Skeletal muscle cell (primary cell): ENCODE results near the gene SEZ6.
"Not testable (repeated sequence)": the region's sequence is repeated elsewhere in the genome, so short reads cannot be mapped to it uniquely, and the experiment has no call there.

Experiments used
- DNase-seq: peaks from one replicate; pipeline ENCODE4 v3.0.0-alpha.2; 2010; ENCODE audit warnings: low read depth
- H3K4me3 ChIP-seq: 2 replicates; pipeline ENCODE4 v1.5.1; 2011; ENCODE audit warnings: low read depth, mild to moderate bottlenecking, control low read depth, low read length, moderate library complexity

SEZ6 gene

DNA sequence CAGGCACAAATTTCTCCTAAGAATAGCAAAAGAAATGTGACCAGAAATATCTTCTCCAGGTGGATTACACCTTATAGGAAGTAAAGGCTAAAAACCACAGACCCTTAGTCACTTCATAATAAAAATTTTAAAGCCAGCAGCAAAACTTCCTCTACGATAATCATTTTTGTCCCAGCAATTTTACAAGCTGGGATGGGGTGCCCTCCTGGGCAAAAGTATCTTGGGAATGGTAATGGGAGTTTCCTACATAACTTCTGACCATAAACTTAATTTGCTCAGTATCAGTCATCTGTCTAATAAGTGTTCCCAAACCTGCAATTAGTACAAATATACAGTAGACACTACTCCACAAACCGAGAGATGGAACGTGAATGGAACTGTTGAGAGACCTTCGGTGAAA is 57.5 kb downstream of the SEZ6 start:
- peak overlapping the region; percentile 93 for H3K4me3 ChIP-seq
- DNase-seq: no peak

DNA sequence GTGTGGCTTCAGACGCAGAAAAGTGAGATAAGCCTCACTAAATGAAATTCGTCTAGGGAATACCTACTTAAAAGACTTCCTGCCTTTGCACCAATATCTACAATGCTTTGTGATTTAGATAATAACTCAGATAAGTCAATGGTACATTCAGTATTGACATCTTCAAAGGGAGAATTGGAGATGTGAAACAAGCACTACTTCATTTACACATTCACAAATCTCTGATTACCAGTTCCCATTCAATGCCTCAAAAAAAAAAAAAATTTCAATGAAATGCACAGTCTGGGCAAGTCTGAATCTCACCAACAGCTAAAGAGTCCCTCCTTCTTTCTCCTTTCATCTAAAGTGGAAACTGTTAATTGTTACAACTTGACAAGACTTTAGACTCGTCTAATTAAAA is 58.2 kb downstream of the SEZ6 start:
- no peak overlapping the region for H3K4me3 ChIP-seq
- DNase-seq: no peak

DNA sequence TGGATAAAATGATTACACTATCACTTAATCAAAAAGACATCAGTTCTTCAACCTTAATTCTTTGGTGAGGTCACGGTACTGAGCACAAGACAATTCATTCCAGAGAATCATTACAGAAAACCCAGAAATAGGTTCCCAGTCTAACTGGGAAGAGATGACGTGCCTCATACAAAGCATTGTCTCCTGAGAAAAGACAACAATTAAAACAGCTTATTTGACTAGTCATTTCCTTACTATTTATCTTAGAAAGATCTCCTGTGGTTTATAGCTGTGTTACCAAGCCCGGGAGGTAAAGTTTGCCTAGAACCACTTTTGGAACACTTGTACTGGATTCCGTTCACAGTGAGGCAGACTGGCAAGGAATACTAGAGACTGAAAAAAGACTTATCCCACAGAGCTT is 59.6 kb downstream of the SEZ6 start:
- H3K4me3 ChIP-seq: no peak overlapping the region
- DNase-seq: peak; percentile 34

DNA sequence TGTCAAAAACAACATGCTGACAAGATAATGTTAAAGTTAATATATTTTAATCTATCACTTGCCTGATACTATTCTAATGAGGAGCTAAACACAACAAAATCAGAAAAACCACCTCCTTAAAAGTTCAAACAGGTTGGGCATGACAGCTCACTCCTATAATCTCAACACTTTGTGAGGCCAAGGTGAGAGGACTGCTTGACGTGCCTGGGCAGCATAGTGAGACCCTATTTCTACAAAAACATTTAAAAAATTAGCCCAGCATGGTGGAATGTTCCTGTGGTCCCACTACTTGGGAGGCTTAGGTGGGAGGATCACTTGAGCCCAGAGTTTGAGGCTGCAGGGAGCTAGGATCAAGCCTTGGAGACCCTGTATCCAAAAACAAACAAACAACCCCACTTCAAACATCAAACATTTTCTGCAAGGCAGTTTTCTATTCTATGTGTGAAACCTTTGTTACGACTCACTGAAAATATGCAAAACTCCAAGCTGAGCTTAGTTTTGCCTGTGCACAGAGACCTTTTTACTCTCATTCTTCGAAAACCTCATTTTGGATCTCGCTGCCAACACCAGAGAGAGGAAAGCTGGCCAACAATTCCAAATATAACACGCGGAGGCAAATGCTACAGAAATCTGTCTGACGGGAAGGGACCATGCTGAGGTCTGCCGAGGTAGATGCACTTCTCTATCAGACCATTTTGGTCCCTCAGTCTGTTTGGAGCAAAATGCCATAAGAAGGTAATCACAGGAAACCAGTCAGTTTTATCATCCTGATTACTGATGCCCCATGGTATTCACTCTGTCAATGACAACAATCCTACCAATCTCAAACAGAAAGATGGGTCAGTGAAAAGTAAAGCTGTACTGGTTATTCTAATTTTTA is 60.7 kb downstream of the SEZ6 start:
- DNase-seq: no peak
- H3K4me3 ChIP-seq: no peak overlapping the region

DNA sequence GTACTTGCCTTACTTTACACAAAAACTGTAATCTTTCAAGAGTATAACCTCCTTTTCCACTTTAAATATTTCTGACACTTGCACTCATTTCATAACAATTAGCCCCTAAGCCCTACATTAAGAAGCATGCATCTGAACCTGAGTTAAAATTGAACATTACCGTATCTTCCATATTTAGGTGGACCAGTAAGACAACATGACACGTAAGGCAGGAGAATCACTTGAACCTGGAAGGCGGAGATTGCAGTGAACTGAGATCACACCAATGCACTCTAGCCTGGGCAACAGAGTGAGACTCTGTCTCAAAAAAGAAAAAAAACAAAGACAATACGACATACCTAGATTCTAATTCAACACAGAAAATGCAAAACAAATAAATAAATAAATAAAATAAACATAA is 61.5 kb downstream of the SEZ6 start:
- no peak overlapping the region for H3K4me3 ChIP-seq
- DNase-seq: no peak

DNA sequence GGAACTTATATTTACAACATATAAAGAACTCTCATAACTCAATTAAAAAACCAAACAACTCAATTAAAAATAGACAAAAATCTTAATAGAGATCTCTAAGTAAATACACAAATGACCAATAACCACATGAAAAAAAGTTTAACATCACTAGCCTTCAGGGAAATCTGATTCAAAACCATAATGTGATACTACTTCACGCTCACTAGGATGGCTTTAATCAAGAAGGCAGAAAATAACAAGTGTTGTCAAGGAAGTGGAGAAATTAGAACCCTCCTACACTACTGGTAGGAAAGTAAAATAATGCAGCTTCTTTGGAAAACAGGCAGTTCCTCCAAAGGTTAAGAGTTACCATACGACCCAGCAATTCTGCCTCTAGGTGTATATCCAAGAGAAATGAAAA is 62.9 kb downstream of the SEZ6 start:
- no peak overlapping the region for H3K4me3 ChIP-seq
- no peak for DNase-seq

DNA sequence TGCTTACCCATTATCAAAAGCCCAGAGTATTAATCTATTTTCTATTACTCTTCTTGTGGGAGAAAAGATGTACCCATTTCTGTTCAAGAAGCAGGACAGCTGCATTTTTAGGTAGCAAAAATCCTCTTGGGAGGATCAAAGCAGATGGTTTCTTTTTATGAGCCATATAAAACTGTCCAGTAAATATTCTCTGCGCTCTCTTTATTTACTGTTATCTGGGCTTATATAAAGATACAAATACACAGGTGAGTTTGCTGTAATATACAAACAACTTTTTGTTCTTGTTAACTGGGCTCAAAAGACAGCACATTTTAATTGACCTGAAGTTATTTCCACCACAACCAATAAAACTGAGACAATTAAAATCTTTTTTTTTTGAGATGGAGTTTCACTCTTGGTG is 64.6 kb downstream of the SEZ6 start:
- no peak overlapping the region for H3K4me3 ChIP-seq
- DNase-seq: no peak

DNA sequence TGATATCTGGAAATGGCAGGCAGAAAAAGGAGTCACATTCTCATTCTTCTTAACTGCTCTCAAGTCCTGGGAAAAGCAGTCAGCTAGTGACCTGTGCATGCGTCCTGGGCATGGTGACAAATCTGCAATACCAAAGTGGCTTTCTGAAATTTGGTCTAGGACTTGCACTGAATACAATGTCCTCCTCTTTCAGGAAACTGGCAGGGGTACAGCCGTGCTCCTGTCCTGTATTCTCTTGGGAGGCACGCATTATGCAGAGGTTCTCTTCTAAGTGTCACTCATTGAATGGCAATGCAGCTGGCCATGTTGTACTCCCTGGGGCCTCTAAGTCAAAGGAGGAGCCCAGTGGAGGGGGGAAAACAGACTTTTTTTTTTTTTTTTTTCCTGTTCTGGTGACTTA is 65.2 kb downstream of the SEZ6 start:
- no peak for DNase-seq
- H3K4me3 ChIP-seq: no peak overlapping the region

DNA sequence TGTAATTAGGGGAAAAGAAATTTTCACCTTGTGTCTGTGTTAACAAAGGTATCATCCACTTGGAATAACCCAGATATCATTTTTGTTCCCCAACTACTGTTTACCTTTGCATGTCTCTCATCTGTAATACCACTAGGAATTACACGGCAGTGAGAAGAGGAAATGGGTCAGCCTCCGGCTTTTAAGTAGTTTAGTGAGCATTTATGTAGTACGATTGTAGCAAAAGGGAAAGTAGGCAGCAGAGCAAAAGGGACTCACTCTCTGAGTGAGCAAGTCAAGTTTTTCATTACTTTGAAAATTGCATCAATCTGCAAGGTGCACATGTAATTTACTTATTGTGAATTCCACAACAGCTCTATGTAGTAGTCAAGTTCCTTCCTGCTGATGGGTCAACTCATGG is 65.7 kb downstream of the SEZ6 start:
- no peak for DNase-seq
- no peak overlapping the region for H3K4me3 ChIP-seq

DNA sequence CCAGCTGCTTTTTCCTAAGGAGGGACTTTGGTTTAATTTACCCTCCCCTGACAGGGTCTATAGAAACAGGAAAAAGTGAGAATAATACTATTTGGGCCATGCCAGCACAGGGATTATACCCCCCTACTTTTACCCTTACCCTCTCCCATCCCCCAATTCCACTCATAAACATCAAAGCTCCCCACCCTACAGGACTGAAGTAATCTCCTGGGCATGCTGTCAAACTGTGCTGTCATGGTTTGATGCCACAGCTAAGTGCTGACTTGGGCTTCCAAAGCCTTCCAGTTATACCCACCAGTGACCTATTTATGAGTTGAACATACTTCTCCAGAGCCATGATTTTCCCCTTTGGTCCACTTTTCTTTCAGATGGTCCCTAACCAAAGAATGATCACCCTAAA is 67.3 kb downstream of the SEZ6 start:
- H3K4me3 ChIP-seq: no peak overlapping the region
- DNase-seq: no peak

DNA sequence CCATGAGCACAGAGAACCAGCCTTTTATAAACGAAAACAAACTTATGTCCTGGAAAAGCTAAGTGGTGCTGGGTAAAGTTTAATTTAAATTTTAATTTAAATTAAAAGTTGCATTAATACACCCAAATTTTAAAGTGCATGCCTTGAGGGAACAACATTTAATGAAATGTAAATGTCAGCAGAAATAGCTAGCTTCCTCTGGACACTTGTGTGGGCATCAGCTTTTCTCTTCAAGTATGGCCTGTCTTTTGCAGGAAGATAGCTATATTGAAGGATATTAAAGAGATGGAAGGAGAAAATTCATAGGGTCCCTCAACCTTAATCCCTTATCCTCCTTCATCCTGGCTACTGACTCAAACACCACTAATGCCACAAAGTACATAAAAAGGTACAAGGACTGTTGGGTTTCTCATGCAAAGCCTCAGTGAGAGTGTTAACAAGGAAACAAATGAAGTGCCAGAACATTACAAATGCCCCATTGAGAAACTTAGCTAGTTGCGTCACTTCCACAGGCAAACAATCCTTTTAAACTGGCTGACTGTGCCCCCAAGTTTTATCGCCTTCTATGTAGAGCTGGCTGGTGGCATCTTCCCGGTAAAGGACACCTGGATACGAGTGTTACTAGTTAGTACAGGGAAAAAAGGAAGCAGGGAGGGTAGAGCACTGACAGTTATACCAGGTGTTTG is 68.6 kb downstream of the SEZ6 start:
- H3K4me3 ChIP-seq: no peak overlapping the region
- peak; percentile 25 for DNase-seq

DNA sequence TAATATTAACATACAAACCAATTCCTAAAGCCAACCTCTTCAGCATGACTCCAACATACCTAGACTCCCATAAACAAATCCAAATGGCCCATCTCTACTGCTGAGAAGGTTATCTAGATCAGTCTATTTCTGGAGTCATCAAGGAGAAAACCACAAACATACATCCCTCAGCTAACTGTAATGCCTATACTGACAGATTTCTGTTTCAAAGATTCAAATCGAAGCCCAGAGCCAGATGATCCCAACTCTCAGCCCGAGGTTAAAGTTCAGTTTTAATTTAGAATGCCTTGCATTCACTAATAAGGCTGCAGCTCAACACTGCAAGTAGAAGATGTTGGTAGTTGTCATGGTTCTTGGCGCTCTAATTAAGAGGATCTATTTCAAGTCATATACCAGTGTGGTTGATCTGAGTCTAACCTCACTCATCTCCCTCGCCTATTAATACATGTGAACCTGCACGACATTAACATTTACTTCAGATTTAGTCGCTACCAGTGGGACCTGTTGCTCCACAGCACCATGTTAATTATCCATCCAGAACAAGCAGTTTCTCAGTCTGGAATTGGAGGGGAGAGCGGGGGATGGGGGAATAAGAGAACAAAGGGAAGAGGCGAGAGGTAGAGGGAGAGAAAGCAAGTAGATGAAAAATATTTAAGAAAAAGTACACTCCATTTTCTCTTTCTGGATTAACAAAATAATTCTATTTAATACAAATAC is 69.9 kb downstream of the SEZ6 start:
- no peak for DNase-seq
- H3K4me3 ChIP-seq: no peak overlapping the region

DNA sequence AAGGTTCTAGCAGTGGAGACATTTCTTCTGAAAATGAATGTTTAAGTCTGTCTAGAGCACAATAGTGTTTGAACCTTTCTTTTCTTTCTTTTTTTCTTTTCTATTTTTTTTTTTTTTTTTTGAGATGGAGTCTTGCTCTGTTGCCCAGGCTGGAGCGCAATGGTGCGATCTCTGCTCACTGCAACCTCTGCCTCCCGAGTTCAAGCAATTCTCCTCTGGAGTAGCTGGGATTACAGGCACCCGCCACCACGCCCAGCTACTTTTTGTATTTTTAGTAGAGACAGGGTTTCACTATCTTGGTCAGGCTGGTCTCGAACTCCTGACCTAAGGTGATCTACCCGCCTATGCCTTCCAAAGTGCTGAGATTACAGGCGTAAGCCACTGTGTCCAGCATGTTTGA is 71.3 kb downstream of the SEZ6 start:
- DNase-seq, H3K4me3 ChIP-seq: not testable (repeated sequence)

DNA sequence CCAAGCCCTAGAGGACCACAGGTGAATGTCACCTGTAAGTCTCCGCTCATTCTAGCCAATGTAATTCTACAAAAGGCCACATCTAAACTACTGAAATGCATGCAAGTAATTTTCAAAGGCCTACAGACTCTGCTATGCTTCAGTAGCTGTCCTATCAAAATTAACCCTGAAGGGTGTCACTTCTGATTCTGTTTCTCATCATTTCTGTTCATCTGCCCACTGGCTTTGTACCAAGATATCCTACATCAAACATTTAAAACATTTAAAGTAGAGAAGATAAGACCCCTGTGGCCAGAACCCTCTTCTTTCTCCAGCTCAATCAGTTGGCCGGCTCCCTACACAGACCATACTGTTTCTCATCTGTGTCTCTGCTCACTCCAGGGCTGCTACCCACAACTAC is 76.0 kb downstream of the SEZ6 start:
- no peak for DNase-seq
- no peak overlapping the region for H3K4me3 ChIP-seq

DNA sequence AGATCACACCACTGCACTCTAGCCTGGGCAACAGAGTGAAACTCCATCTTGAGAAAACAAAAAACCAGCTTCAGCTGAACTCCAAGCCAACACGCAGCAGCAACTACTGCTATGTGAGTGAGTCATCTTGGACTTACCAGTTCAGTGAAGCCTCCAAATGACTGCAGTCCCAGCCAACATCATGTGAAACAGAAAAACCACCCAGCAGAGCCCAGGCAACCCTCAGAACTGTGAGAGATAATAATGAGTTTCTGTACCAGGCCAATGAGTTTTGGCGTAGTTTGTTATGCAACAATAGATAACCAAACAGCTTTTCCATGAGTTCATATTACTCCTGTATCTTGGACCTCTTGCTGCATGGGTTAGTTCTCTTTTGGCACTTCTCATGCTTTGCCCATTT is 77.8 kb downstream of the SEZ6 start:
- H3K4me3 ChIP-seq: no peak overlapping the region
- DNase-seq: no peak

DNA sequence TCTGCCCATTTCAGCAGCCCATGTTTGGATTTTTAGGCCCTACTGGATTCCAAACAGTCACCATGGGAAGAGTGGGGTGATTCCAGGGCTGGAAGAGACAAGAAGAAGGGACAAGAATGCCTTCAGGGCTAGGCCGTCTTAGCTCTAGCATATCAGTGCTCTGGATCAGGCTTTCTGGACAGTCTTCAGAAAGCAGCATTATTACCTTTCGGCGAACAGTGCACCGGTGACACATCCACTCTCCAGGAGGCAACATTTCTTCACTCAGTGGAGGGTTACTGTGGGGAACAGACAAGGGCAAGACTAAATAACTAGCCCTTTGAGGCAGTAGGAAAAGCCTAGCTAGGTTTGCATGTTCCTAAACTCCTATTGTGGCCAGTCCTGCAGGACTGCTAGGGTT is 79.0 kb downstream of the SEZ6 start:
- no peak for DNase-seq
- no peak overlapping the region for H3K4me3 ChIP-seq

DNA sequence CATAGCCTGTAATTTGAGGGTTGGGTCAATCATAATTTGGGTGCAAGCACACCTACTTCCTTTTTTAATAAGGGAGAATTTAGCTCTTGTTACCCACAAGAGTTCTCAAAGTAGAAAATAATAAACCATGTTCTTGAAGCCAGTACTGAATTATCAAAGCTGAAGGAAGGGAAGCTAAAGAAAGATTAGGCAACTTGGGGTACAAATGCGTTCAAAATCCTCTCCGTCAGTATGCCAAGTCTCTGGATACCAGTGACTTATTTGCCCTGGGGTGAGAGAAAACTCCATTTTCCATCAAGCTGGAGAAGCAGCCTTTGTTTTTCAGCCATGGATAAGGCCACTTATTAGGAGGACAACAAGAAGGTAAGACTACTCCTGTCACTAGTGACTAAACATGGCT is 79.5 kb downstream of the SEZ6 start:
- DNase-seq: no peak
- no peak overlapping the region for H3K4me3 ChIP-seq

DNA sequence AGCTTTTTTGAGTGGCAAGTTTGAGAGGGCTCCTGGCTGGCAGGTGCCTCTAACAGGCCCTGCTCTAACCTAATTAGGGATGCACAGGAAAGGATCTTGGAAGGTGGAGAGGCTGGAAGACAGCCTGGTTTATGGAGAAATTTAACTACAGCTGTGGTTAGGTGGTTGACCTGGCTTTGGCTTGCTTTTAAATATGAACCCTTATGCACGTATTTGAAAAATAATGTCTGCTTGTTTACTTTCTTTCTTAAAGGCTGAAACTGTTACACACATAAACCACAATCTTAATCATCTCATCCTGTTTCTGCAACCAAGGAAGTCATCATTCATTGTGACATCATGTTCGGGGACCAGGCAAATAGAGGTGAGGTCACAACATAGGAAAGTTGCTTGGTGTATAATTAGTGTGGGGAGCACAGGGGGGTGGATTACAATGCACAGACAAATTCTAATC is 79.9 kb downstream of the SEZ6 start:
- H3K4me3 ChIP-seq: no peak overlapping the region
- peak; percentile 72 for DNase-seq

DNA sequence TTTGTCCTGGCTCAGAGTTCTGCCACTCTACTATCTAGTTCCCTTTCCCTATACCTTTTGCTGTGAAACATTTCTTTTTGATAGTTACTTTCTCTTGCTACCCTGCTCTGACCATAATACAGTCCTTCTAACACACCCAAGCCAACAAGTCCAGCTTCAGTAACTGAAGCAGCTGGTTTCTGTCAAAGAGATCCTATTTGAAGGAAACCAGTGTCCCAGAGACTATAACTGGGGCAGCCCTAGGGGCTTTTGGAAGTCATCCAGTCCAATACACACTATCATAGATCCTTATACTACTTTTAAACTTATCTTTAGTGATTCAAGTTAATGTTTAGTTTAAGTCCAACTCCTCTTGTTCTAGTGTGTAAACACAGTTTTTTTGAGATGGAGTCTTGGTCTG is 85.6 kb downstream of the SEZ6 start:
- H3K4me3 ChIP-seq: no peak overlapping the region
- no peak for DNase-seq

DNA sequence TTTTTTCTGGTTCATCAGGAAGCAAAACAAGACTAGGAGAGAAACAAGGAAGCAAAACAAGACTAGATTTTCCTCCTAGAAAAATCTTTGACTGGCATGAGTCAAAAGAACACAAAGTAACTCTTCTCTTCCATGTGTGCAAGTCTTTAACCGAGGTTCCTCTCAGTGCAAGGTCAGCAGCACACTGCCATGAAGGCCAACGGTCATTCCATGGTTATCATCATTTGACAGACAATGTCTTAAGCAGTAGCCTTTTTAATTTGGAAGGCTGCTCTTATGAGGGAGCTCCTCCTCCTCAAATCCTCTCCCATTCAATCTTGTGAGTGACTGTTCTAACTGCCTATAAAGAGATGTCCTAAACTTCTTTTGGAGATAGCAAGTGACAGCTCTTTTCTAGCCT is 87.5 kb downstream of the SEZ6 start:
- DNase-seq: no peak
- no peak overlapping the region for H3K4me3 ChIP-seq
